Right lobe of liver (tissue), 6 donors: ENCODE results near the gene DEUP1. TPM values are rescaled to one million over a fixed set of nuclear protein-coding genes. Genes with fewer than 3 reads are reported as not detected.

Experiments used
- ATAC-seq, 4 donors: fragments of 200-7000 bp; cut with Tn5 transposase; one replicate each; pipeline ENCODE4 v1.9.1; 2020; ENCODE audit warnings: mild to moderate bottlenecking in 4 of 4, moderate library complexity in 4 of 4
- DNase-seq, 3 donors: peaks; one replicate each; pipeline ENCODE4 v3.0.0-alpha.2; 2020
- H3K27ac ChIP-seq, 3 donors: fragments of 200-600 bp; one replicate each; pipeline ENCODE4 v1.8.0; 2022
- H3K27me3 ChIP-seq, 2 donors: fragments of 200-600 bp; one replicate each; pipeline ENCODE4 v1.8.0; 2022
- H3K36me3 ChIP-seq, 4 donors: fragments of 200-600 bp; sonication (generic) in 1 of 4; one replicate each; pipeline versions ENCODE4 v1.5.1 to v1.8.0; 2017 to 2022; ENCODE audit warnings: control low read depth in 1 of 4
- H3K4me1 ChIP-seq, 4 donors: fragments of 200-600 bp; sonication (generic) in 1 of 4; one replicate each; pipeline versions ENCODE4 v1.5.1 to v1.8.0; 2017 to 2022; ENCODE audit warnings: control low read depth in 1 of 4
- H3K4me3 ChIP-seq, 3 donors: fragments of 200-600 bp; one replicate each; pipeline ENCODE4 v1.8.0; 2022
- H3K9me3 ChIP-seq, 4 donors: fragments of 200-600 bp; sonication (generic) in 1 of 4; one replicate each; pipeline versions ENCODE4 v1.5.1 to v1.8.0; 2017 to 2022; ENCODE audit warnings: control low read depth in 1 of 4
- POLR2A ChIP-seq: fragments of 450-650 bp; IDR thresholded peaks from one replicate; pipeline ENCODE4 v1.6.1; 2017; ENCODE audit warnings: antibody characterized with exemption, mild to moderate bottlenecking
- WGBS: methylation state at CpG from one replicate; pipeline ENCODE4 v1.1.6; 2018; ENCODE audit warnings: low coverage, low lambda C conversion rate; ENCODE audit not compliant: insufficient coverage; ENCODE audit errors: missing lambda C conversion rate; 5-methylcytosine and 5-hydroxymethylcytosine counted together
- intact Hi-C, 2 donors: fragments of 100-400 bp; cut with DNase I; formaldehyde crosslinking; loops; one replicate each; pipeline versions ENCODE4 v1.11.2 to v1.14.1; 2022
- total RNA-seq, 6 experiments: library from RNA; depleted of rRNA in 2 of 6; stranded (reverse); fragments of >200 nt in 2 of 6; fragmentation: NEBNext Ultra II Directional in 3 of 6; extraction: Animal tissue kit (Norgen Biotek cat#: 25700) in 3 of 6; gene quantifications; one replicate each; pipeline versions ENCODE4 v1.1.0 to v1.2.4, GENCODE V29; 2016 to 2023
- TF ChIP-seq, protein P1 (sequence below), 4 donors: fragments of 200-600 bp in 3 of 4; fragments of 450-650 bp in 1 of 4; IDR thresholded peaks; one replicate each; pipeline versions ENCODE4 v1.5.1 to v1.8.0; 2016 to 2022; ENCODE audit warnings: antibody characterized with exemption in 4 of 4, mild to moderate bottlenecking in 2 of 4
- donor health status: DM: no; HTN: yes; CAD: no.
- donor health status: DM: no; HTN: no; CAD: no.
- donor health status: DM: no; HTN: no; CAD: no.
- donor health status: DM: no; HTN: yes; CAD: no.
- donor health status: DM: no; HTN: yes; CAD: no.

The DEUP1 gene
- total RNA-seq, 6 experiments from 2014 or later = not detected

DNA sequence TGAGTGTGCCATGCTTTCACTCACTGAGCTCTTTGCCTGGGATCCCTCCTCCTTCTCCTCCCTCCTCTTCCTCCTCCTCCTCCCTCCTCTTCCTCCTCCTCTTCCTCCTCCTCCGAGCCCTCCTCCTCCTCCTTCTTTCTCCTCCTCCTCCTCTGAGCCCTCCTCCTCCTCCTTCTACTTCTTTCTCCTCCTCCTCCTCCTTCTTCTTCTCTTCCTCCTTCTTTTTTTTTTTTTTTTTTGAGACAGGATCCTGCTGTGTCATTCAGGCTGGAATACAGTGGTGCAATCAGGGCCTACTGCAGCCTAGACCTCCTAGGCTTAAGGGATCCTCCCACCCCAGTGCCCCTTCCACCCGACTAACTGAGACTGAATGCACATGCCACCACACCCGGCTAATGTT is 62.3 kb downstream of the DEUP1 start:
- H3K27ac ChIP-seq = no peak overlapping the region
- 73% methylated on average over 3 of the region's 3 CpGs for WGBS
- intact Hi-C loops = no loop called here
- H3K4me1 ChIP-seq = no peaks in the 10 kb centered on the region
- DNase-seq (no peak), ATAC-seq (no peak)
- no peaks in the 10 kb centered on the region for H3K27me3 ChIP-seq
- TF ChIP-seq, protein P1, sequence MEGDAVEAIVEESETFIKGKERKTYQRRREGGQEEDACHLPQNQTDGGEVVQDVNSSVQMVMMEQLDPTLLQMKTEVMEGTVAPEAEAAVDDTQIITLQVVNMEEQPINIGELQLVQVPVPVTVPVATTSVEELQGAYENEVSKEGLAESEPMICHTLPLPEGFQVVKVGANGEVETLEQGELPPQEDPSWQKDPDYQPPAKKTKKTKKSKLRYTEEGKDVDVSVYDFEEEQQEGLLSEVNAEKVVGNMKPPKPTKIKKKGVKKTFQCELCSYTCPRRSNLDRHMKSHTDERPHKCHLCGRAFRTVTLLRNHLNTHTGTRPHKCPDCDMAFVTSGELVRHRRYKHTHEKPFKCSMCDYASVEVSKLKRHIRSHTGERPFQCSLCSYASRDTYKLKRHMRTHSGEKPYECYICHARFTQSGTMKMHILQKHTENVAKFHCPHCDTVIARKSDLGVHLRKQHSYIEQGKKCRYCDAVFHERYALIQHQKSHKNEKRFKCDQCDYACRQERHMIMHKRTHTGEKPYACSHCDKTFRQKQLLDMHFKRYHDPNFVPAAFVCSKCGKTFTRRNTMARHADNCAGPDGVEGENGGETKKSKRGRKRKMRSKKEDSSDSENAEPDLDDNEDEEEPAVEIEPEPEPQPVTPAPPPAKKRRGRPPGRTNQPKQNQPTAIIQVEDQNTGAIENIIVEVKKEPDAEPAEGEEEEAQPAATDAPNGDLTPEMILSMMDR (IDR thresholded peaks at IDR 0.05) = no peak
- no peak for TF ChIP-seq POLR2A
- no peak overlapping the region for H3K4me3 ChIP-seq
- no peaks in the 10 kb centered on the region for H3K36me3 ChIP-seq
- H3K9me3 ChIP-seq = no peaks in the 10 kb centered on the region

DNA sequence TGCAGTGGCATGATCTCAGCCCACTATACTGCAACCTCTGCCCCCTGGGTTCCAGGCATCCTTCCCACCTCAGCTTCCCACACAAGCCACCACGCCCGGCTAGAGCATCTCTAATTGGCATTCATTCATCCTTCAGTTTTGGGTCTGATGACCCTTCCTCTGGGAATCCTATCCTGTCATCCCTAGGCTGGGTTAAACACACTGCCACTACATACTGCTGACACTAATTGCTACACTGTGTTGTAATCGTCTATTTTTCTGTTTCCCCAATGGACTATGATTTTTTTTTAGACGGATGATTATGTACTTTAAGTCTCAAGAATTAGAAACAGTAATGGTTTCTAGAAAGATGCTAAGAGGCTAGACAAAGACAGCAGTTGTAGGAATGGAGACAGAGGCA is 62.8 kb downstream of the DEUP1 start:
- 65% methylated on average over 4 of the region's 4 CpGs for WGBS
- H3K9me3 ChIP-seq = no peaks in the 10 kb centered on the region
- intact Hi-C loops = no loop called here

DNA sequence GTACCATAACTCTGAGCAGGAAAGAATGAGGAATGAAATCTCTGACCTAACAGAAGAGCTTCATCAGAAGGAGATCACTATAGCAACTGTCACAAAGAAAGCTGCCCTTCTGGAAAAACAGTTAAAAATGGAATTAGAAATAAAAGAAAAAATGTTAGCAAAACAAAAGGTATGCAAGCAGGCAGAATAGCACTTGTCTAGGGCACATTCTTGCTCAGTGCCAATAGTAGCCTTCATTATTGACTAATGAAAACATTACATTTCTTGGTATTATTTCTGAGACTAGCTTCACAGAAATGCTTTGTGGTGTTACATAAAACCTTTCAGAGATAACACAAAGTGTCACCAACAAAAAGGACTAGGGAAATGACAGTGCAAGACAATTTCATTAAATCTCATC is 63.9 kb downstream of the DEUP1 start:
- H3K36me3 ChIP-seq = no peaks in the 10 kb centered on the region

More for the DNA sequence above, 62.8 kb downstream of the DEUP1 start:
- H3K4me1 ChIP-seq = no peaks in the 10 kb centered on the region
- H3K4me3 ChIP-seq = no peak overlapping the region
- no peaks in the 10 kb centered on the region for H3K27me3 ChIP-seq
- no peak overlapping the region for H3K27ac ChIP-seq
- DNase-seq (no peak), ATAC-seq (no peak)
- TF ChIP-seq, protein P1 (IDR thresholded peaks at IDR 0.05) = no peak
- no peak for TF ChIP-seq POLR2A
- no peaks in the 10 kb centered on the region for H3K36me3 ChIP-seq

DNA sequence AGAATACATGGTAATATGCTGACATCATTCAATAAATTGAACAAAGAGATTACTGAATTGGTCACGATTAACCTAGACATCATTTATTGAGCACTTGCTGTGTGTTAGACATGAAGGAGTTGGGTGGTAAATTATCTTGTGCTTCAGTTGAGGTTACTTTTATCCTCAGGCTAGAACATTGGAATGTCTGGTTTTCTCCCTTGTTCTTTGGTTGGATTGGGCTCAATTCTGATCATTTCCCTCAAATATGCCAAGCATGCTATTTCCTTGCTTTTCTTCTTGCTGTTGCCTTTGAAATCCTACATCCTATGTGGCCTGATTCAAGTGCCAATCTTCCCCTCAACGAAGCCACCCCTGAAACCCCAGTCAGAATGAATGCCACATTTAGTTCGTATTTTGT is 65.8 kb downstream of the DEUP1 start:
- Histone ChIP-seq H3K27ac (no peak overlapping the region), H3K9me3 (no peaks in the 10 kb centered on the region), H3K27me3 (no peaks in the 10 kb centered on the region), H3K4me1 (no peaks in the 10 kb centered on the region), H3K4me3 (no peak overlapping the region), H3K36me3 (no peaks in the 10 kb centered on the region)
- no peak for ATAC-seq
- TF ChIP-seq, protein P1 (IDR thresholded peaks at IDR 0.05) = no peak
- no peak for TF ChIP-seq POLR2A
- intact Hi-C loops = no loop called here
- no peak for DNase-seq
- WGBS = 90% methylated on average over 3 of the region's 3 CpGs

More for the DNA sequence above, 63.9 kb downstream of the DEUP1 start:
- intact Hi-C loops = no loop called here
- H3K4me3 ChIP-seq = no peak overlapping the region
- H3K9me3 ChIP-seq = no peaks in the 10 kb centered on the region
- TF ChIP-seq, protein P1 (IDR thresholded peaks at IDR 0.05) = no peak
- no peak for TF ChIP-seq POLR2A
- no peaks in the 10 kb centered on the region for H3K27me3 ChIP-seq
- ATAC-seq (no peak), DNase-seq (no peak)
- H3K4me1 ChIP-seq = no peaks in the 10 kb centered on the region
- H3K27ac ChIP-seq = no peak overlapping the region

DNA sequence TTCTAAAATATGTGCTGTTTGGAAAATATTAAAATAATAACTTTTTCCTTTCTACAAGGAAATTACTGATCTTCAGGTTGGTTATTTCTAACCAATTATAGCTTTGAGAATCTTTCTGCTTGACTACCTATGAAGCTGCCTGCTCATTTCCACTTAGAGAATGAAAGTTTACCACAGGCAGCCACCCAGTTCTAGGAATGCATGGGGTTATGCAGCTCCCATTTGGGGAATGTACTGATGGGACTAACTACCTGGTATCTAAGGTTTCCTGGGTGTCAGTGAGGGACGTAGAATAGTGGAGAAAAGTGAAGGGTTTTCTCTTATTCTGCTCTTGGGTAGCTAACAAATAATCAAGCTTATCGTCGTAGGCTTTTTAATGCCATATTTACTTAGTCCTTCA is 73.4 kb downstream of the DEUP1 start:
- intact Hi-C loops = no loop called here
- Histone ChIP-seq H3K27me3 (no peaks in the 10 kb centered on the region), H3K9me3 (no peaks in the 10 kb centered on the region), H3K36me3 (no peaks in the 10 kb centered on the region), H3K27ac (no peak overlapping the region), H3K4me3 (no peak overlapping the region), H3K4me1 (no peaks in the 10 kb centered on the region)
- ATAC-seq = no peak
- 95% methylated on average over 3 of the region's 3 CpGs for WGBS
- TF ChIP-seq, protein P1 (IDR thresholded peaks at IDR 0.05) = no peak
- no peak for TF ChIP-seq POLR2A
- DNase-seq = no peak
